Activated naive CD4-positive, alpha-beta T cell treated with anti-CD3 and anti-CD28 coated beads, Interleukin-2, amount 10 ng/mL, durations not matched to agents 7 days and 5 days (primary cell): ENCODE results near the gene EIF3D.

Source experiments
- CTCF ChIA-PET: fragments of 350-600 bp; sonication (Branson Sonifier 250); formaldehyde crosslinking; loops from one replicate; lab custom pipeline; 2021; ENCODE audit warnings: antibody characterized with exemption; lab: Charles Lee
- DNase-seq: peaks from one replicate; pipeline ENCODE4 v3.0.0-alpha.2; 2020
- H3K27ac Mint-ChIP-seq: one replicate; pipeline ENCODE4 v1.8.0; 2021; ENCODE audit warnings: mild to moderate bottlenecking, moderate library complexity, mixed read lengths
- H3K27me3 Mint-ChIP-seq: one replicate; pipeline ENCODE4 v1.8.0; 2021; ENCODE audit warnings: mild to moderate bottlenecking, mixed read lengths
- H3K36me3 Mint-ChIP-seq: one replicate; pipeline ENCODE4 v1.8.0; 2021; ENCODE audit warnings: mixed read lengths
- H3K4me1 Mint-ChIP-seq: one replicate; pipeline ENCODE4 v1.8.0; 2021; ENCODE audit warnings: mixed read lengths
- H3K4me3 Mint-ChIP-seq: one replicate; pipeline ENCODE4 v1.8.0; 2021; ENCODE audit warnings: mild to moderate bottlenecking, moderate library complexity, mixed read lengths
- H3K9me3 Mint-ChIP-seq: one replicate; pipeline ENCODE4 v1.8.0; 2021; ENCODE audit warnings: mixed read lengths

The EIF3D gene

DNA sequence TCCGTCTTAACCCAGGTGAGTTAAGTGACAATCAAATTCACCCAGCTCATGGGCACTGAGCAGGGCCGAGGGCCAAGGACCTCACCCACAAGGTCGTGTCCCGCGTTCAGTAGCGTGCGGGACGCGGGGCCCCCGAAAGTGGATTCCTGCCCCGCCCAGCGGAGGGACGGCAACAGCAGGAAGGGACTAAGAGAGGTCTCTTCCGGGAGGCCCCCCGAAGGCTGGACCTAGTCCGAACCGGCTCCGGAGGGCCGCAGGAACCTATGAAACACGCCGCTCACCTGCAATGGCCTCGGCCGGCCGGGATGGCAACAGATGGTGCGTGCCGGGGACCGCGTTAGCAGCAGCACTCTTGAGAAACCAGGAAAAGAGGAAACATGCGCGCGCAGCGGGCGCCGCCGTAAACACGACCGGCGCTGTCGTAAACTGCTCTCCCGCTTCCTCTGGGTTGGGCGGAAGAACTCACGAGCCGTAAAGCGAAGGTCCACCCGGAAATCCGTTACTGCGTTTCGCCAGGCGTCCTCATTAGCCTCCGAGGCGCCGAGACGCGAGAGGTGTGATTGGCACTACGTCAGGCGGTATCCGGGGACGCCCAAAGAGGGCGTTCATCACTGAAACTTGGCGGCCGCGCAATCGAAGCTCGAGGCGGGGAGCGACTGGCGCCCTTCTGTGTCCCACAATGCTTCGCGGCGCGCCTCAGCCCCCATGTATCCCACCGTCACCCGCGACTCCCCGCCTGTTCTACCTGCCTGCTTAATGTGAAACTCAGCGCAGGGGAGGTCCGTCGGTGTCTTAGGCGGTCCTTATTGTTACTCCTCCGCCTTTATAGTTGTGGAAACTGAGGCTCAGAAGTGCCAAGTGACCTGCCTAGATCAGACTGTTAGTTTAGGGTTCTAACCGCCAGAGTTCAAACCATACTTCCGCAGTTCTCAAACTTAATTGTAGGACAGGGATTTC, at the start of gene EIF3D:
EIF3D (minus strand) TSS at position 372 of the 957 bp plus-strand sequence. CDS start 3,045 bp downstream, outside the sequence.
- peaks cover 8% of the 10 kb centered on the region for H3K27me3 Mint-ChIP-seq
- peaks cover 30% of the 10 kb centered on the region for H3K36me3 Mint-ChIP-seq
- CTCF ChIA-PET: interaction anchor here (1.2 to 1.3 kb wide), 3 partner anchors 18 to 228 kb away, joined by 4 to 5 read pairs (median 5); no protein-coding TSS in a partner anchor
- H3K4me1 Mint-ChIP-seq: peaks cover 27% of the 10 kb centered on the region
- no peaks in the 10 kb centered on the region for H3K9me3 Mint-ChIP-seq
- peak within 1 kb of the TSS; percentile 99 for H3K27ac Mint-ChIP-seq
- peak within 1 kb of the TSS; percentile 90 for H3K4me3 Mint-ChIP-seq
- DNase-seq: peak; percentile 99

DNA sequence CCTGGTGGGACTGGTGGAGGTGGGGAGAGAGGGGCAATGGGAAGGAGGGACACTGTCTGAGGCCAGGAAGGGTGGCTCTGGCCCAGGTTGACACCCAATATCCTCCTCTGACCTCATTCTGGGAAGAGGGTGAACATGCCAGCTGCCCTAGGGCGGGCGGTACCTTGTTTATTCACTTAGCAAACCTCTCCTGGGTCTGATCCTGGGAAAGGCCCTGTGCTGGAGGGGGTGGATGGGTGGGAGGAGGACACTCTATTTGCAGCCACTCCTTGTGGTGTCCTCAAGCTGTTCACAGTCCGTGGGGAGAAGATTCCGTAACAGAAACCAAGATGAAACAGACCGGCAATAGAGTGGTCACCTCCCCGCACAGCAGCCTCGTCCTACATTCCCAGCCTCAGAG, 49.7 kb upstream of the EIF3D start:
- CTCF ChIA-PET: no interaction called here
- no peak overlapping the region for H3K4me3 Mint-ChIP-seq
- H3K36me3 Mint-ChIP-seq: no peaks in the 10 kb centered on the region
- H3K9me3 Mint-ChIP-seq: no peaks in the 10 kb centered on the region
- peaks cover 8% of the 10 kb centered on the region for H3K27me3 Mint-ChIP-seq
- H3K27ac Mint-ChIP-seq: no peak overlapping the region
- H3K4me1 Mint-ChIP-seq: no peaks in the 10 kb centered on the region
- DNase-seq: no peak

- Mint-ChIP-seq H3K27ac (no peak overlapping the region), H3K9me3 (no peaks in the 10 kb centered on the region), H3K27me3 (peaks cover 6% of the 10 kb centered on the region), H3K36me3 (no peaks in the 10 kb centered on the region), H3K4me1 (no peaks in the 10 kb centered on the region), H3K4me3 (no peak overlapping the region)
- no peak for DNase-seq
- CTCF ChIA-PET: no interaction called here
These were observed 48.1 kb upstream of the EIF3D start for GRCh38 chr22:36577019-36577418.

DNA sequence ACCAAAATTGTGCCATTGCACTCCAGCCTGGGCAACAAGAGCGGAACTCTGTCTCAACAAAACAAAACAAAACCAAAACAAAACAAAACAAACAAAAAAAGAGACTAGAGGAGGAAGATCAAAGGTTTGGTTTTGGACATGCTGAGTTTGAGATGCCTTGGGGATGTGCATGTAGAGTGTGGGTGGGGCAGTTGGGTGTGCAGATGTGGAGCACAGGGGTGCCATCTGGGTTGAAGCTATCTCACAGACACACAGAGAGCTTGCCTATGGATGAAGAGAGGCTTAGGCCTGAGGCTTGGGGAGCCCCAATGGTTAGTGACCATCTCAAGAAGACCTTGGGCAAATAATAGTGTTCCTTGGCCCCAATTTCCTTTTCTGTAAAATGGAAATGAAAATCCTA, 45.8 kb upstream of the EIF3D start:
- no peak overlapping the region for H3K27ac Mint-ChIP-seq
- CTCF ChIA-PET: no interaction called here

GRCh38 chr22:36573815-36574363, 44.9 kb upstream of the EIF3D start:
- Mint-ChIP-seq H3K4me1 (no peaks in the 10 kb centered on the region), H3K9me3 (no peaks in the 10 kb centered on the region), H3K27me3 (peaks cover 6% of the 10 kb centered on the region)

More for the DNA sequence above, 45.8 kb upstream of the EIF3D start:
- Mint-ChIP-seq H3K4me1 (no peaks in the 10 kb centered on the region), H3K9me3 (no peaks in the 10 kb centered on the region), H3K4me3 (no peak overlapping the region), H3K36me3 (no peaks in the 10 kb centered on the region), H3K27me3 (peaks cover 6% of the 10 kb centered on the region)
- DNase-seq: no peak

GRCh38 chr22:36571991-36572390, 43.0 kb upstream of the EIF3D start:
- H3K36me3 Mint-ChIP-seq: no peaks in the 10 kb centered on the region
- no peak for DNase-seq
- no peak overlapping the region for H3K4me3 Mint-ChIP-seq
- CTCF ChIA-PET: no interaction called here
- H3K27me3 Mint-ChIP-seq: peaks cover 15% of the 10 kb centered on the region
- no peak overlapping the region for H3K27ac Mint-ChIP-seq
- no peaks in the 10 kb centered on the region for H3K9me3 Mint-ChIP-seq
- H3K4me1 Mint-ChIP-seq: no peaks in the 10 kb centered on the region

More at GRCh38 chr22:36573815-36574363, 44.9 kb upstream of the EIF3D start:
- Mint-ChIP-seq H3K4me3 (no peak overlapping the region), H3K36me3 (no peaks in the 10 kb centered on the region), H3K27ac (no peak overlapping the region)
- CTCF ChIA-PET: no interaction called here
- DNase-seq: no peak

GRCh38 chr22:36569999-36570398, 41.0 kb upstream of the EIF3D start:
- DNase-seq: no peak
- Mint-ChIP-seq H3K4me3 (no peak overlapping the region), H3K27me3 (peaks cover 34% of the 10 kb centered on the region), H3K4me1 (no peaks in the 10 kb centered on the region), H3K9me3 (no peaks in the 10 kb centered on the region), H3K27ac (no peak overlapping the region), H3K36me3 (no peaks in the 10 kb centered on the region)
- CTCF ChIA-PET: interaction anchor here (1.6 kb wide), 1 partner anchor 23 kb away, joined by 3 read pairs; no protein-coding TSS in a partner anchor

DNA sequence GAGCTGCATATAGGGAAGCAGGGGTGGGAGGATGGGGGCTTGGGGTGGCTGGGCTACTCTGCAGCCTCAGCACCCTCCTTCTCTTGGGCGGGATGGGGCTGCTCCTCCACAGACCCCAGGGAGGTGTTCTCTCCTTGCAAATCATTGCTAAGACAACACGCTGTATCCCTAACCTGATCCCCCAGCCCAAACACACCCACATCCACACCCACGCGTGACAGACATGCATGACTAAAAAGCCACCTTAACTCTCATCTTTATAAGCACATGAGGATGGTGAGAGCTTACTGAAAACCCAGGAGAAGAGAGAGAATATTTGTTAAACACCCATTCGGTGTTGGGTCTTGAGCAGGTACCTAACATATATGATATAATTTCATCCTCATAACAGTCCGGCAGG, 39.9 kb upstream of the EIF3D start:
- H3K4me1 Mint-ChIP-seq: no peaks in the 10 kb centered on the region
- H3K27me3 Mint-ChIP-seq: peaks cover 42% of the 10 kb centered on the region
- H3K9me3 Mint-ChIP-seq: no peaks in the 10 kb centered on the region
- no peaks in the 10 kb centered on the region for H3K36me3 Mint-ChIP-seq
- no peak for DNase-seq
- no peak overlapping the region for H3K4me3 Mint-ChIP-seq
- CTCF ChIA-PET: interaction anchor here (1.6 kb wide), 1 partner anchor 22 kb away, joined by 3 read pairs; no protein-coding TSS in a partner anchor
- no peak overlapping the region for H3K27ac Mint-ChIP-seq

DNA sequence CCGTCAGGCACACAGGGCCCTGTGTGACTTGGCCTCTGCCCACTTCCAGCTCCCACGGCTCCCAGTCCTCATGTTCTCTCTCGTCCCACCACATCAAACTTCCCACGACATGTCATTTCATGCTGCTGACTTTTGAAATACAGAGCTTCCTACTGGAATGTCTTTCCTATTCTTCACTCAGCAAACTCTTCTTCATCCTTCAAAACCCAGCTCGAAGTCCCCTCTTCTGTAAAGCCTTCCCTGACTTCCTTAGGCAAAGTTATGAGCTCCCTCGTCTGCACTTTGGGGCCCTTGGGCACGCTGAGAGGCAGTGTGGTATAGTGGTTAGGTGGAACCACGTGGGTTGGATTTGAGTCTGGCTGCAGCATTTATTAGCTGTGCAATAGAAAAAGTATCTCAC, 37.8 kb upstream of the EIF3D start:
- H3K36me3 Mint-ChIP-seq: no peaks in the 10 kb centered on the region
- H3K9me3 Mint-ChIP-seq: no peaks in the 10 kb centered on the region
- no peak overlapping the region for H3K4me3 Mint-ChIP-seq
- CTCF ChIA-PET: interaction anchor here (0.6 kb wide), 1 partner anchor 1836 kb away, joined by 3 read pairs; no protein-coding TSS in a partner anchor
- DNase-seq: no peak
- H3K4me1 Mint-ChIP-seq: no peaks in the 10 kb centered on the region
- peaks cover 59% of the 10 kb centered on the region for H3K27me3 Mint-ChIP-seq
- no peak overlapping the region for H3K27ac Mint-ChIP-seq

- DNase-seq: no peak
- Mint-ChIP-seq H3K9me3 (no peaks in the 10 kb centered on the region), H3K4me3 (no peak overlapping the region), H3K4me1 (no peaks in the 10 kb centered on the region), H3K27me3 (peaks cover 69% of the 10 kb centered on the region), H3K36me3 (no peaks in the 10 kb centered on the region), H3K27ac (no peak overlapping the region)
- CTCF ChIA-PET: no interaction called here
These were observed 36.7 kb upstream of the EIF3D start for GRCh38 chr22:36565686-36566085.

- H3K9me3 Mint-ChIP-seq: no peaks in the 10 kb centered on the region
- peaks cover 75% of the 10 kb centered on the region for H3K27me3 Mint-ChIP-seq
- no peak for DNase-seq
- H3K36me3 Mint-ChIP-seq: no peaks in the 10 kb centered on the region
- H3K27ac Mint-ChIP-seq: no peak overlapping the region
- CTCF ChIA-PET: no interaction called here
- H3K4me1 Mint-ChIP-seq: no peaks in the 10 kb centered on the region
- H3K4me3 Mint-ChIP-seq: no peak overlapping the region
These were observed 36.2 kb upstream of the EIF3D start for GRCh38 chr22:36565159-36565507.

DNA sequence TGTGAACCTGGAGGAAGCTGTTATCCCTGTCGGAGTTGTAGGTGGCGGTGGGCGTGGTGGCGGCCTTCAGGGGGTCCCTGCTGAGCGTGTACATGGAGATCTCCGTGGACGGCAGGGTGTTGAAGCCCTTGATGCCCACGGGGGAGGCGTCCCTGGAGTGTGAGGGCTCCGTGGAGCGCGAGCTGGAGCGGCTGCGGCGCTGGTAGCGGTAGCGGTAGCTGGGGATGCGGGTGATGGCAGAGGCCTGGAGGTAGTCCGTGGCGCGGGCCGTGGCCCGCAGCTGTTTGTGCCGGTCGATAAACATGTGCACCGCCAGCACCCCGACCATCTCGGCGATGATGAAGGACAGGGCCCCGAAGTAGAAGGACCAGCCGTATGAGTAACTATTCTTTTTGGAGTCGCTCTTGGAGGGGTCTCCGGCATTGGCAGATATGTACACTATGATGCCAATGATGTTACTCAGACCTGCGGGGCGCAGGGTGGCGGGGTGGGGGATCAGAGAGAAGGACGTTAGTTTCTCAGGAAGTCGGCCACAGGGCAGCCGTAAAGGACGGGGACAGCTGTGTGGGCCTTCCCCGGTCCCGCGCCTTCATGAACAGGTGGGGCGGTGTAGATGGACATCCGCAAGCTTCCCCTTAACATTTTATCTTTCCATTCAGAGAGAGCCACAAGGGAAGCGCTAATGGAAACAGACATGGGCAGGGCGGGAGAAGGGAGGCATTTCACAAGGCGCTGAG, 35.6 kb upstream of the EIF3D start:
- CTCF ChIA-PET: no interaction called here
- H3K9me3 Mint-ChIP-seq: no peaks in the 10 kb centered on the region
- peaks cover 80% of the 10 kb centered on the region for H3K27me3 Mint-ChIP-seq
- no peak for DNase-seq
- H3K4me1 Mint-ChIP-seq: no peaks in the 10 kb centered on the region
- no peak overlapping the region for H3K4me3 Mint-ChIP-seq
- H3K27ac Mint-ChIP-seq: no peak overlapping the region
- no peaks in the 10 kb centered on the region for H3K36me3 Mint-ChIP-seq

DNA sequence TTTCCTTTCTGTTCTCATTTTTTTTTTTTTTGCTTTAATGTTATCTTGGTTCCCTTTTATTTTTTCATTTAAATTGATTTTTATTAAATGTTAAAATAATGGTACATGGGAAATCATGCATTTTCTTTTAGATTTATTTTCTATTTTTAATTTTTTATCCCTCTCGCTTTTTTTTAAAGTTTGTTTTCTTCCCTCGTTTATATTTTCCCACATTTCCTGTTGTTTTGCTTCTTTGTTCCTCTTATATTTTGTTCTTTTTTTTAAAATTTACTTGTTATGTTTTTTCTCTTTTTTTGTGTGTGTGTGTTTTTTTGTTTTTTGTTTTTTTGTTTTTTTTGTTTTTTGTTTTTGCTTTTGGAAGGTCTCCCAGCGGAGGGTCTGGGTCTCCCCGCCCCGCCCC, 34.9 kb upstream of the EIF3D start:
- CTCF ChIA-PET: no interaction called here
- Mint-ChIP-seq H3K27ac (no peak overlapping the region), H3K9me3 (no peaks in the 10 kb centered on the region), H3K4me1 (no peaks in the 10 kb centered on the region), H3K36me3 (no peaks in the 10 kb centered on the region), H3K4me3 (no peak overlapping the region), H3K27me3 (peaks cover 84% of the 10 kb centered on the region)
- no peak for DNase-seq

DNA sequence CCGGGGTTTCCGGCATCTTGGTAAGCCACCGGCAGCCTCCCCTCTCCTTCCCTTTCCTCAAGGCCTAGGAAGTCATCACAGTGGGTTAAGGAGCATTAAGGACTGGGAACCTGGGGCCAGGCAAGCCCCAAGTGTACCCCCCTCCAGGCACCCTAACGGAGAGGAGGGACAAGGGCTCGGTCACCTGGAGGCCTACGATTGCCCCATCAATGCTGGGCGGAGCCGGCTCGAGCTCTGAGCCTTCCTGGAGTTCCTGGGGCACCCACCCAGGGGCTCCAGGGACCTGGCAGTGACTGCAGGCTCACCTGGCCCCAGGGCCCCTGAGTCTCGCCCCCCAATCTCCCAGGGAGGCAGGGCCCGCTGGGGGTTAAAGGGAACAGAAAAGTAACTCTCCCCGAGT, 34.5 kb upstream of the EIF3D start:
- CTCF ChIA-PET: no interaction called here
- Mint-ChIP-seq H3K36me3 (no peaks in the 10 kb centered on the region), H3K4me1 (no peaks in the 10 kb centered on the region), H3K9me3 (no peaks in the 10 kb centered on the region), H3K4me3 (no peak overlapping the region), H3K27me3 (peaks cover 88% of the 10 kb centered on the region), H3K27ac (no peak overlapping the region)
- DNase-seq: no peak
